ENCODE measurements around the gene PAX5. TPM values are rescaled to one million over a fixed set of nuclear protein-coding genes. Genes with fewer than 3 reads are reported as not detected.

Gene PAX5
- total RNA-seq, 1 donor from 2014 or later: 0.25 TPM

DNA sequence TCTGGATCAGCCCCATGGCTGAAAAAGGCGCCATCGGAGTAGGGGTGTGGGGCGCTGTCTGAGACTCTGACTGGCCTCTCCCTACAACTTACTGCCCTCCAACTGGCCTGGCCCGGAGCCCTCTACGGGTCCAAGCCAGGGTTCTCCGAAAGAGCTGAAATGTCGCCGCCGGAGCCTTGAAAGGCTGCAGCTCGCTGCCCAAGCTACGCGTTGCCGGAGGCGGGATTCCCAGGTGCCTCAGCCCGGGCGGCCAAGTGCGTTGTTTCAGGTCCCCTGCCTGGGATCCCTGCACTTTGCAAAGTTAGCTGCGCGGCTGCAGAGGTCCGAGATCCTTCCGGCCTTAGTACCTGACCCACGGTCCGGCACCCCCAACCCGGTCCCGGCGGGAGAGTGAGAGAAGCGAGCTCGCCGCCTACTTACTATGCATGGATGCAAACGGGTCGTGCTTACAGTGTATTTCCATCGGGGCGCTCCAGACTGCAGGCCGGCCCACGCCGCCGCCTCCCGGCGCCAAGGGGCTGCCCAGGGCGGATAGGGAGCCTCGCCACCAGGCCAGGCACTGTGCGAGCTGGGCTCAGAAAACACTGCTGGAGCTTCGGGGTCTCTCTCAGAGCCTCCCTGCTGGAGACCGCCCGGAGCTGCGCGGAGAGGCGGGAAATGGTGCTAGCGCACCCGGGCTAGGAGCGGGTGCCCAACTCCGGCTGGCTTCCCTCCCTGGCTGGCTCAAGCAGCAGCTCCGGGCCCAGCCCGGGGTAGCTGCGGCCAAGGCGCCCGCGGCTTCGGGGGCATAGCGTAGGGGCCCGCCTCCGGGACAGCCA lies 7.7 kb downstream of the PAX5 start:
- intact Hi-C loops (cut with DNase I): no loop called here
- H3K27ac ChIP-seq: no peak overlapping the region
- TF ChIP-seq, protein P1, sequence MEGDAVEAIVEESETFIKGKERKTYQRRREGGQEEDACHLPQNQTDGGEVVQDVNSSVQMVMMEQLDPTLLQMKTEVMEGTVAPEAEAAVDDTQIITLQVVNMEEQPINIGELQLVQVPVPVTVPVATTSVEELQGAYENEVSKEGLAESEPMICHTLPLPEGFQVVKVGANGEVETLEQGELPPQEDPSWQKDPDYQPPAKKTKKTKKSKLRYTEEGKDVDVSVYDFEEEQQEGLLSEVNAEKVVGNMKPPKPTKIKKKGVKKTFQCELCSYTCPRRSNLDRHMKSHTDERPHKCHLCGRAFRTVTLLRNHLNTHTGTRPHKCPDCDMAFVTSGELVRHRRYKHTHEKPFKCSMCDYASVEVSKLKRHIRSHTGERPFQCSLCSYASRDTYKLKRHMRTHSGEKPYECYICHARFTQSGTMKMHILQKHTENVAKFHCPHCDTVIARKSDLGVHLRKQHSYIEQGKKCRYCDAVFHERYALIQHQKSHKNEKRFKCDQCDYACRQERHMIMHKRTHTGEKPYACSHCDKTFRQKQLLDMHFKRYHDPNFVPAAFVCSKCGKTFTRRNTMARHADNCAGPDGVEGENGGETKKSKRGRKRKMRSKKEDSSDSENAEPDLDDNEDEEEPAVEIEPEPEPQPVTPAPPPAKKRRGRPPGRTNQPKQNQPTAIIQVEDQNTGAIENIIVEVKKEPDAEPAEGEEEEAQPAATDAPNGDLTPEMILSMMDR (IDR thresholded peaks at IDR 0.05): no peak
- no peak for TF ChIP-seq POLR2A (IDR thresholded peaks at IDR 0.05)
- no peak for TF ChIP-seq POLR2AphosphoS5 (IDR thresholded peaks at IDR 0.05; ENCODE audit: insufficient read depth in 1 of 2, low read depth in 1 of 2)
- H3K27me3 ChIP-seq: peaks cover 41% of the 10 kb centered on the region
- H3K9me3 ChIP-seq: no peaks in the 10 kb centered on the region
- peak overlapping the region; percentile 0 to 45 for H3K4me3 ChIP-seq
- H3K4me1 ChIP-seq: peaks cover 49% of the 10 kb centered on the region
- DNase-seq (ENCODE audit: extremely low spot score in 2 of 2): no peak
- H3K36me3 ChIP-seq: no peaks in the 10 kb centered on the region

DNA sequence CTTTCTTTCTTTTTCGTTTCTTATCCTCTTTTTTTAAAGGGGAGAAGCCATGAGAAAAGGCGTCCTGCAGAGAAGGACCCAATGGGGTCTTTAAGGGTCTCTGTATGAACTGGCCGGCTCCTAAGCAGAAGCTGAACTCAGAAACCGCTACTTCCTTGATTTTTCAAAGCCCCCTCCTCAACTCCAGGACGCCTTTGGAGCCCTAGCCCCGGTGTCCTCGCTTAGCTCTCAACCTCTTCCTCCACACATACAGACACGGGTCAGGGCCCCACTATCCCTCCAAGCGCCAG lies 8.3 kb downstream of the PAX5 start:
- peak overlapping the region; percentile 25 to 45 for H3K4me3 ChIP-seq
- no peaks in the 10 kb centered on the region for H3K9me3 ChIP-seq
- no peak for DNase-seq (ENCODE audit: extremely low spot score in 2 of 2)
- H3K27me3 ChIP-seq: peaks cover 41% of the 10 kb centered on the region
- intact Hi-C loops (cut with DNase I): no loop called here
- H3K27ac ChIP-seq: no peak overlapping the region
- no peaks in the 10 kb centered on the region for H3K36me3 ChIP-seq
- no peak for TF ChIP-seq POLR2AphosphoS5 (IDR thresholded peaks at IDR 0.05; ENCODE audit: insufficient read depth in 1 of 2, low read depth in 1 of 2)
- no peak for TF ChIP-seq POLR2A (IDR thresholded peaks at IDR 0.05)
- TF ChIP-seq, protein P1 (IDR thresholded peaks at IDR 0.05): no peak
- H3K4me1 ChIP-seq: peaks cover 49% of the 10 kb centered on the region

GRCh38 chr9:37025071-37025822 lies 8.8 kb downstream of the PAX5 start:
- no peak for TF ChIP-seq POLR2A (IDR thresholded peaks at IDR 0.05)
- TF ChIP-seq, protein P1 (IDR thresholded peaks at IDR 0.05): no peak
- H3K4me1 ChIP-seq: peaks cover 46% of the 10 kb centered on the region

DNA sequence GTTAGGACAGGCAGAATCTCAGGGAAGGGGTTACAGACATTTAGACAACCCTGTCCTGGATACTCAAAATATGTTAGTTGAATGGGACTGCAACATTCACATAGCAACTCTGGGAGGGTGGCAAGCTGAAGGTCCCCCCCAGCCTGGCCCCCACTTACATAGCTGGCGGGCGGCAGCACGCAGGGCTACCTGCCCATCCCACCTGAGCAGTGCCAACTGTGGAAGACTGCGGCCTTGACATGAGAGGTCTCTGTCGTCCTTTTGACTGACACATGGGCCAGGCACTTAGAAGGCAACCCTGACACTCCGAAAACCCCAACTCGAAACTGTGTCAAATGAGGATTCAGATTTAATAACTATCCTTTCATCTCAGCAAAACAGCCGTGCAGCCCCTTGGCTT lies 16.5 kb downstream of the PAX5 start:
- H3K27ac ChIP-seq: no peak overlapping the region
- intact Hi-C loops (cut with DNase I): no loop called here
- no peaks in the 10 kb centered on the region for H3K27me3 ChIP-seq
- no peaks in the 10 kb centered on the region for H3K4me1 ChIP-seq
- no peak for DNase-seq (ENCODE audit: extremely low spot score in 2 of 2)
- no peaks in the 10 kb centered on the region for H3K9me3 ChIP-seq
- no peak overlapping the region for H3K4me3 ChIP-seq
- no peaks in the 10 kb centered on the region for H3K36me3 ChIP-seq
- TF ChIP-seq POLR2A (IDR thresholded peaks at IDR 0.05) (no peak), POLR2AphosphoS5 (IDR thresholded peaks at IDR 0.05; ENCODE audit: insufficient read depth in 1 of 2, low read depth in 1 of 2) (no peak)
- TF ChIP-seq, protein P1 (IDR thresholded peaks at IDR 0.05): no peak

More at GRCh38 chr9:37025071-37025822, 8.8 kb downstream of the PAX5 start:
- Histone ChIP-seq H3K4me3 (peak overlapping the region; percentile 25 to 45), H3K27me3 (peaks cover 39% of the 10 kb centered on the region), H3K36me3 (no peaks in the 10 kb centered on the region), H3K9me3 (no peaks in the 10 kb centered on the region), H3K27ac (no peak overlapping the region)
- intact Hi-C loops (cut with DNase I): no loop called here
- no peak for DNase-seq (ENCODE audit: extremely low spot score in 2 of 2)

- DNase-seq (ENCODE audit: extremely low spot score in 2 of 2): no peak
- TF ChIP-seq POLR2A (IDR thresholded peaks at IDR 0.05): no peak
- TF ChIP-seq, protein P1 (IDR thresholded peaks at IDR 0.05): no peak
- no peak for TF ChIP-seq POLR2AphosphoS5 (IDR thresholded peaks at IDR 0.05; ENCODE audit: insufficient read depth in 1 of 2, low read depth in 1 of 2)
- no peaks in the 10 kb centered on the region for H3K9me3 ChIP-seq
- no peak overlapping the region for H3K4me3 ChIP-seq
- intact Hi-C loops (cut with DNase I): no loop called here
- no peak overlapping the region for H3K27ac ChIP-seq
- no peaks in the 10 kb centered on the region for H3K36me3 ChIP-seq
- no peaks in the 10 kb centered on the region for H3K27me3 ChIP-seq
- no peaks in the 10 kb centered on the region for H3K4me1 ChIP-seq
Observed at GRCh38 chr9:37011530-37011929, 22.5 kb downstream of the PAX5 start.
